ENCODE measurements around the gene NFATC1.

The NFATC1 gene

GRCh38 chr18:79395761-79396404, at the start of gene NFATC1:
NFATC1 (plus strand) TSS chr18:79395930; CDS start chr18:79396225, 295 bp downstream.
- peak; percentile 83 for DNase-seq

GRCh38 chr18:79345981-79346380, 49.7 kb upstream of the NFATC1 start:
- DNase-seq: no peak

- peak; percentile 10 for DNase-seq
Measured at GRCh38 chr18:79348066-79348465, 47.7 kb upstream of the NFATC1 start.

GRCh38 chr18:79352432-79352831, 43.3 kb upstream of the NFATC1 start:
- DNase-seq: no peak

GRCh38 chr18:79353267-79353666, 42.5 kb upstream of the NFATC1 start:
- DNase-seq: no peak

GRCh38 chr18:79354350-79354749, 41.4 kb upstream of the NFATC1 start:
- DNase-seq: no peak

- DNase-seq: no peak
Measured at GRCh38 chr18:79355433-79356335, 40.0 kb upstream of the NFATC1 start.

GRCh38 chr18:79356435-79356834, 39.3 kb upstream of the NFATC1 start:
- DNase-seq: no peak

- DNase-seq: no peak
Measured at GRCh38 chr18:79360933-79361332, 34.8 kb upstream of the NFATC1 start.

- DNase-seq: peak; percentile 46
Measured at GRCh38 chr18:79361766-79362522, 33.8 kb upstream of the NFATC1 start.

GRCh38 chr18:79365701-79366100, 30.0 kb upstream of the NFATC1 start:
- peak; percentile 10 for DNase-seq

GRCh38 chr18:79366177-79367094, 29.3 kb upstream of the NFATC1 start:
- DNase-seq: peak; percentile 81

- DNase-seq: no peak
Measured at GRCh38 chr18:79367480-79367879, 28.2 kb upstream of the NFATC1 start.

GRCh38 chr18:79367989-79368388, 27.7 kb upstream of the NFATC1 start:
- no peak for DNase-seq

- no peak for DNase-seq
Measured at GRCh38 chr18:79368681-79369080, 27.0 kb upstream of the NFATC1 start.

GRCh38 chr18:79371561-79372121, 24.1 kb upstream of the NFATC1 start:
- DNase-seq: no peak

GRCh38 chr18:79372461-79372860, 23.3 kb upstream of the NFATC1 start:
- DNase-seq: no peak

GRCh38 chr18:79372991-79373390, 22.7 kb upstream of the NFATC1 start:
- DNase-seq: no peak

- DNase-seq: no peak
Measured at GRCh38 chr18:79373736-79374135, 22.0 kb upstream of the NFATC1 start.

GRCh38 chr18:79374408-79375171, 21.1 kb upstream of the NFATC1 start:
- DNase-seq: no peak

Measured in fibroblast of skin of right biceps (primary cell).